ENCODE measurements around the gene IFFO2.

Gene IFFO2

GRCh38 chr1:18942340-18942739 is 14.1 kb downstream of the IFFO2 start:
- H3K4me3 ChIP-seq (ENCODE audit: low read depth, low read length), result no peak overlapping the region
- TF ChIP-seq CTCF (IDR thresholded peaks at IDR 0.05; ENCODE audit: insufficient read depth, low read depth, low read length, missing control alignments), result no peak

GRCh38 chr1:18941221-18942141 is 15.0 kb downstream of the IFFO2 start:
- no peak overlapping the region for H3K4me3 ChIP-seq (ENCODE audit: low read depth, low read length)
- no peak for TF ChIP-seq CTCF (IDR thresholded peaks at IDR 0.05; ENCODE audit: insufficient read depth, low read depth, low read length, missing control alignments)
- no peak for DNase-seq (ENCODE audit: low read depth)

More at GRCh38 chr1:18942340-18942739, 14.1 kb downstream of the IFFO2 start:
- DNase-seq (ENCODE audit: low read depth), result no peak

- no peak overlapping the region for H3K4me3 ChIP-seq (ENCODE audit: low read depth, low read length)
- DNase-seq (ENCODE audit: low read depth), result no peak
- TF ChIP-seq CTCF (IDR thresholded peaks at IDR 0.05; ENCODE audit: insufficient read depth, low read depth, low read length, missing control alignments), result no peak
Observed at GRCh38 chr1:18940303-18941020, 16.0 kb downstream of the IFFO2 start.

GRCh38 chr1:18939398-18940302 is 16.8 kb downstream of the IFFO2 start:
- TF ChIP-seq CTCF (IDR thresholded peaks at IDR 0.05; ENCODE audit: insufficient read depth, low read depth, low read length, missing control alignments), result no peak
- H3K4me3 ChIP-seq (ENCODE audit: low read depth, low read length), result no peak overlapping the region
- no peak for DNase-seq (ENCODE audit: low read depth)

- no peak for TF ChIP-seq CTCF (IDR thresholded peaks at IDR 0.05; ENCODE audit: insufficient read depth, low read depth, low read length, missing control alignments)
- DNase-seq (ENCODE audit: low read depth), result no peak
- H3K4me3 ChIP-seq (ENCODE audit: low read depth, low read length), result no peak overlapping the region
Observed at GRCh38 chr1:18938707-18939070, 17.8 kb downstream of the IFFO2 start.

GRCh38 chr1:18938008-18938706 is 18.3 kb downstream of the IFFO2 start:
- H3K4me3 ChIP-seq (ENCODE audit: low read depth, low read length), result no peak overlapping the region
- no peak for TF ChIP-seq CTCF (IDR thresholded peaks at IDR 0.05; ENCODE audit: insufficient read depth, low read depth, low read length, missing control alignments)
- no peak for DNase-seq (ENCODE audit: low read depth)
